IMR-90 (cell line): Measurements from ENCODE around the gene SLC9C2. TPM values are rescaled to one million over a fixed set of nuclear protein-coding genes. Genes with fewer than 3 reads are reported as not detected.

Source experiments
- ATAC-seq: fragments of 200-7000 bp; cut with Tn5 transposase; 2 replicates; pipeline ENCODE4 v1.9.1; 2020; ENCODE audit warnings: low read depth, mild to moderate bottlenecking, moderate library complexity
- BruUV-seq: library from RNA; stranded (reverse); fragments of 400-500 nt; replicated peaks from 2 replicates; lab custom pipeline; 2021; lab: Mats Ljungman, UMichigan
- CTCF ChIA-PET: fragments of 300-600 bp; formaldehyde crosslinking; extraction: SDS; loops from one replicate; lab custom pipeline; 2021; ENCODE audit warnings: antibody characterized with exemption; lab: Yijun Ruan, JAX
- POLR2A ChIA-PET: fragments of 300-600 bp; sonication (Branson Sonifier 250); formaldehyde crosslinking; loops from one replicate; lab custom pipeline; 2022; ENCODE audit warnings: antibody characterized with exemption; ENCODE audit not compliant: unreplicated experiment; lab: Charles Lee
- DNase-seq: peaks from one replicate; pipeline ENCODE4 v3.0.0; 2013
- H2AFZ ChIP-seq: replicated peaks from 2 replicates; pipeline ENCODE3; 2013; ENCODE audit warnings: low read length, mild to moderate bottlenecking; ENCODE audit not compliant: poor library complexity
- H2AK5ac ChIP-seq: 2 replicates; pipeline ENCODE4 v1.6.1; 2013; ENCODE audit warnings: low read depth, low read length, inconsistent platforms
- H2AK9ac ChIP-seq: replicated peaks from 2 replicates; pipeline ENCODE3; 2013; ENCODE audit warnings: mild to moderate bottlenecking, low read depth, low read length, moderate library complexity; ENCODE audit not compliant: poor library complexity
- H2BK120ac ChIP-seq: 2 replicates; pipeline ENCODE4 v1.6.1; 2013; ENCODE audit warnings: low read depth, low read length, inconsistent platforms
- H2BK15ac ChIP-seq: 3 replicates; pipeline ENCODE4 v1.6.1; 2013; ENCODE audit warnings: low read depth, low read length, inconsistent platforms
- H2BK20ac ChIP-seq: 2 replicates; pipeline ENCODE4 v1.6.1; 2013; ENCODE audit warnings: low read depth, mild to moderate bottlenecking, inconsistent platforms, low read length, moderate library complexity
- H2BK5ac ChIP-seq: 2 replicates; pipeline ENCODE4 v1.6.1; 2013; ENCODE audit warnings: mild to moderate bottlenecking, low read depth, low read length, inconsistent platforms; ENCODE audit not compliant: poor library complexity, severe bottlenecking
- H3K14ac ChIP-seq: replicated peaks from 2 replicates; pipeline ENCODE4 v1.6.1; 2013; ENCODE audit warnings: low read depth, low read length, inconsistent platforms
- H3K18ac ChIP-seq: 2 replicates; pipeline ENCODE4 v1.6.1; 2013; ENCODE audit warnings: low read depth, low read length, control low read depth
- H3K23ac ChIP-seq: 2 replicates; pipeline ENCODE4 v1.6.1; 2013; ENCODE audit warnings: low read depth, low read length, inconsistent platforms
- H3K27ac ChIP-seq: 2 replicates; pipeline ENCODE4 v1.5.1; 2013; ENCODE audit warnings: mild to moderate bottlenecking, control low read depth, low read length; ENCODE audit not compliant: insufficient read depth
- H3K27me3 ChIP-seq: 2 replicates; pipeline ENCODE4 v1.6.1; 2013; ENCODE audit warnings: low read length; ENCODE audit not compliant: control insufficient read depth, insufficient read depth
- H3K36me3 ChIP-seq: 2 replicates; pipeline ENCODE4 v1.6.1; 2013; ENCODE audit warnings: low read length, mixed read lengths; ENCODE audit not compliant: control insufficient read depth, insufficient read depth
- H3K4ac ChIP-seq: 2 replicates; pipeline ENCODE4 v1.6.1; 2013; ENCODE audit warnings: low read depth, low read length, inconsistent platforms
- H3K4me1 ChIP-seq: 2 replicates; pipeline ENCODE4 v1.6.1; 2013; ENCODE audit warnings: low read length, mixed read lengths; ENCODE audit not compliant: control insufficient read depth, insufficient read depth
- H3K4me2 ChIP-seq: 2 replicates; pipeline ENCODE4 v1.6.1; 2013; ENCODE audit warnings: low read depth, mild to moderate bottlenecking, control low read depth, low read length, moderate library complexity
- H3K4me3 ChIP-seq: 2 replicates; pipeline ENCODE4 v1.5.1; 2013; ENCODE audit warnings: low read depth, mild to moderate bottlenecking, control low read depth, low read length, moderate library complexity; ENCODE audit not compliant: insufficient read depth
- H3K56ac ChIP-seq: 2 replicates; pipeline ENCODE4 v1.6.1; 2013; ENCODE audit warnings: low read length, inconsistent platforms; ENCODE audit not compliant: insufficient read depth; ENCODE audit errors: extremely low read depth
- H3K79me1 ChIP-seq, 2 experiments: 2 replicates each; pipeline ENCODE4 v1.6.1; 2013; ENCODE audit warnings: low read length in 2 of 2, inconsistent platforms in 1 of 2, low read depth in 1 of 2
- H3K9ac ChIP-seq: 2 replicates; pipeline ENCODE4 v1.6.1; 2013; ENCODE audit warnings: low read depth, low read length, control low read depth
- H3K9me1 ChIP-seq: 2 replicates; pipeline ENCODE4 v1.6.1; 2013; ENCODE audit warnings: low read length, inconsistent platforms; ENCODE audit not compliant: insufficient read depth
- H3K9me3 ChIP-seq: 2 replicates; pipeline ENCODE4 v1.6.1; 2013; ENCODE audit warnings: low read length; ENCODE audit not compliant: control insufficient read depth, insufficient read depth
- H4K20me1 ChIP-seq: 2 replicates; pipeline ENCODE4 v1.6.1; 2013; ENCODE audit warnings: low read length, inconsistent platforms; ENCODE audit not compliant: insufficient read depth
- H4K5ac ChIP-seq: 2 replicates; pipeline ENCODE4 v1.6.1; 2013; ENCODE audit warnings: mild to moderate bottlenecking, low read depth, low read length, control low read depth
- H4K8ac ChIP-seq, 2 experiments: 2 replicates each; pipeline ENCODE4 v1.6.1; 2013; ENCODE audit warnings: low read depth in 2 of 2, low read length in 2 of 2, control low read depth in 1 of 2, inconsistent platforms in 1 of 2
- H4K91ac ChIP-seq: 2 replicates; pipeline ENCODE4 v1.6.1; 2013; ENCODE audit warnings: low read depth, low read length, inconsistent platforms; ENCODE audit not compliant: insufficient read depth
- BHLHE40 ChIP-seq: fragments of 150-350 bp; IDR thresholded peaks from 2 replicates; pipeline ENCODE4 v1.6.1; 2016; ENCODE audit warnings: mild to moderate bottlenecking, low read depth, low read length
- CEBPB ChIP-seq: IDR thresholded peaks from 2 replicates; pipeline ENCODE4 v1.6.1; 2012; ENCODE audit warnings: low read depth, low read length, improper control_type of control experiment
- FOS ChIP-seq: fragments of 150-350 bp; IDR thresholded peaks from 2 replicates; pipeline ENCODE4 v1.6.1; 2016; ENCODE audit warnings: low read depth, low read length
- MAZ ChIP-seq: IDR thresholded peaks from 2 replicates; pipeline ENCODE4 v1.6.1; 2012; ENCODE audit warnings: low read depth, mild to moderate bottlenecking, low read length, improper control_type of control experiment, moderate library complexity, borderline replicate concordance
- RCOR1 ChIP-seq: IDR thresholded peaks from 2 replicates; pipeline ENCODE4 v1.6.1; 2012; ENCODE audit warnings: mild to moderate bottlenecking, low read length, improper control_type of control experiment; ENCODE audit not compliant: insufficient replicate concordance
- WGBS, 2 experiments: methylation state at CpG; one replicate each; pipeline versions ENCODE4 v1.1.5 to v1.1.7; 2013; ENCODE audit warnings: missing lambda C conversion rate in 2 of 2; ENCODE audit not compliant: insufficient read length in 1 of 2; ENCODE audit errors: extremely low coverage in 2 of 2; 5-methylcytosine and 5-hydroxymethylcytosine counted together
- dilution Hi-C: fragments of 300-500 bp; cut with HindIII; formaldehyde crosslinking; loops from one replicate; pipeline ENCODE4 v1.14.3; 2018; ENCODE audit warnings: low sequenced_read_pairs; ENCODE audit not compliant: unreplicated experiment
- in situ Hi-C: fragments of 300-500 bp; cut with MboI; formaldehyde crosslinking; loops from 3 replicates; pipeline ENCODE4 v1.14.3; 2019; ENCODE audit warnings: low sequenced_read_pairs, inconsistent platforms, mixed read lengths
- intact Hi-C: fragments of 100-400 bp; cut with micrococcal nuclease; formaldehyde crosslinking; loops from 2 replicates; pipeline ENCODE4 v1.10.0; 2022
- polyA plus RNA-seq, 3 experiments: library from polyadenylated mRNA; depleted of rRNA; stranded (reverse); fragments of >200 nt; gene quantifications; 2 replicates each; pipeline ENCODE4 v1.2.3, GENCODE V29; 2012; ENCODE audit warnings: low replicate concordance in 1 of 3
- total RNA-seq: library from RNA; depleted of rRNA; stranded (reverse); fragments of >200 nt; gene quantifications from 2 replicates; pipeline ENCODE4 v1.2.3, GENCODE V29; 2012
- TF ChIP-seq, protein P1 (sequence below): conservative IDR thresholded peaks from 2 replicates; pipeline ENCODE4 v1.5.1; 2012; ENCODE audit warnings: mild to moderate bottlenecking, low read depth, low read length, improper control_type of control experiment

SLC9C2 gene
- total and polyA plus RNA-seq, 2 of the 4 experiments (the other 2 are of a cell fraction) = not detected

DNA sequence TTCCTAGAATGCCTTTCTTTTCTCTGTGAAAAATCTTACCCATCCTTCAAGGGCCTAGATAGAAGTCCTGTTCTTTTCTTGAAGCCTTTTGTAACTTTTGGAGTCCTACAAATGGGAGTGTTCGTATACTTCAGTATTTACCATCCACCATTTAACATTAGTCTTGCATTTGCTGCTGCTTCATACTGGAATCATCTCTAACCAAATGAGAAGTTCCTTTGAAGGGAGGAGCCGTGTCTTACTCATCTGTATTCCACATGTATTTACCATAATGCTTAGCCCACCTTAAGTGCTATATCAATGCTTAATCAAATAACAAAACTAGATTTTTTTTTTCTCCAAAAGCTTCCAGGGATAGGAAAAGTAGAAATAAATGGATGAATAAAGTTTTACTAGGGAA lies 118.6 kb downstream of the SLC9C2 start:
- Histone ChIP-seq H3K79me1 (peaks cover 16 to 29% of the 10 kb centered on the region in 2 experiments), H3K4ac (no peak overlapping the region), H3K56ac (no peak overlapping the region), H4K20me1 (peaks cover 11% of the 10 kb centered on the region; the same call in 1 of the 2 replicates), H3K4me3 (no peak overlapping the region), H3K27ac (no peak overlapping the region), H3K18ac (no peak overlapping the region), H4K91ac (no peak overlapping the region), H2AFZ (no peak overlapping the region), H2BK20ac (no peak overlapping the region), H3K14ac (no peak overlapping the region), H3K36me3 (peaks cover 51% of the 10 kb centered on the region), H3K4me2 (no peak overlapping the region), H2AK5ac (no peak overlapping the region), H2BK5ac (no peak overlapping the region), H4K5ac (no peak overlapping the region), H2AK9ac (no peak overlapping the region), H4K8ac (no peak overlapping the region), H2BK120ac (no peak overlapping the region), H3K23ac (no peak overlapping the region), H3K9me3 (no peaks in the 10 kb centered on the region), H3K9ac (no peak overlapping the region), H3K27me3 (no peaks in the 10 kb centered on the region), H3K4me1 (no peaks in the 10 kb centered on the region), H2BK15ac (no peak overlapping the region), H3K9me1 (peaks cover 6% of the 10 kb centered on the region; the same call in 1 of the 2 replicates)
- intact Hi-C loops = no loop called here
- no CpG with 5 or more reads among the region's 2 CpGs for WGBS, 2 experiments
- BruUV-seq = no TSS peak
- TF ChIP-seq RCOR1 (no peak), FOS (no peak), CEBPB (no peak), BHLHE40 (no peak), MAZ (no peak)
- TF ChIP-seq, protein P1, sequence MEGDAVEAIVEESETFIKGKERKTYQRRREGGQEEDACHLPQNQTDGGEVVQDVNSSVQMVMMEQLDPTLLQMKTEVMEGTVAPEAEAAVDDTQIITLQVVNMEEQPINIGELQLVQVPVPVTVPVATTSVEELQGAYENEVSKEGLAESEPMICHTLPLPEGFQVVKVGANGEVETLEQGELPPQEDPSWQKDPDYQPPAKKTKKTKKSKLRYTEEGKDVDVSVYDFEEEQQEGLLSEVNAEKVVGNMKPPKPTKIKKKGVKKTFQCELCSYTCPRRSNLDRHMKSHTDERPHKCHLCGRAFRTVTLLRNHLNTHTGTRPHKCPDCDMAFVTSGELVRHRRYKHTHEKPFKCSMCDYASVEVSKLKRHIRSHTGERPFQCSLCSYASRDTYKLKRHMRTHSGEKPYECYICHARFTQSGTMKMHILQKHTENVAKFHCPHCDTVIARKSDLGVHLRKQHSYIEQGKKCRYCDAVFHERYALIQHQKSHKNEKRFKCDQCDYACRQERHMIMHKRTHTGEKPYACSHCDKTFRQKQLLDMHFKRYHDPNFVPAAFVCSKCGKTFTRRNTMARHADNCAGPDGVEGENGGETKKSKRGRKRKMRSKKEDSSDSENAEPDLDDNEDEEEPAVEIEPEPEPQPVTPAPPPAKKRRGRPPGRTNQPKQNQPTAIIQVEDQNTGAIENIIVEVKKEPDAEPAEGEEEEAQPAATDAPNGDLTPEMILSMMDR = no peak
- in situ Hi-C loops = no loop called here
- CTCF ChIA-PET = no interaction called here
- dilution Hi-C loops = no loop called here
- DNase-seq (no peak), ATAC-seq (no peak)
- POLR2A ChIA-PET = no interaction called here
